HPDE6-E6E7 (cell line): ENCODE data around the gene ACER1.
"Not testable (repeated sequence)": the region's sequence is repeated elsewhere in the genome, so short reads cannot be mapped to it uniquely, and the experiment has no call there.

Experiments
- DNase-seq: peaks from one replicate; pipeline ENCODE4 v3.0.0; 2011; ENCODE audit warnings: missing footprints; ENCODE audit errors: extremely low spot score

Gene ACER1

GRCh38 chr19:6357174-6357573, 23.8 kb upstream of the ACER1 start:
- DNase-seq = no peak

GRCh38 chr19:6355321-6356040, 22.1 kb upstream of the ACER1 start:
- not testable (repeated sequence) for DNase-seq

- DNase-seq = no peak
Measured at GRCh38 chr19:6354098-6354674, 20.8 kb upstream of the ACER1 start.

- no peak for DNase-seq
Measured at GRCh38 chr19:6352381-6353165, 19.2 kb upstream of the ACER1 start.

- no peak for DNase-seq
Measured at GRCh38 chr19:6350688-6351087, 17.3 kb upstream of the ACER1 start.

GRCh38 chr19:6349271-6349670, 15.9 kb upstream of the ACER1 start:
- DNase-seq = not testable (repeated sequence)

DNA sequence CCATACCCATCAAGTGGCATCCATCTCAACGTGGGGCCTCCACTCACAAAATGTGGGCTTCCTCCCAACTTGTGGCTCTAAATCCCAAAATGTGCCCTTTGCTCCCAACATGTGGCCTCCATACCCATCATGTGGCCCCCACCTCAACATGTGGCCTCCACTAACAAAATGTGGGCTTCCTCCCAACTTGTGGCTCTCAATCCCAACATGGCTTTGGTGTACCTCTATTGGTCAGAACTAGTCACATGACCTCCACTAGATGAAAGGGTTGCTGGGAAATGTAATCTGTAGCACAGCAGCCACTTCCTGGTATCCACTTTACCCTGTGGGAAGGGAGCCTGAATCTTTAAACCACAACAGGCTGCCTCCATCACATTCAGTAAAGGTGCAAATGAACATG, 10.1 kb upstream of the ACER1 start:
- DNase-seq = no peak

DNA sequence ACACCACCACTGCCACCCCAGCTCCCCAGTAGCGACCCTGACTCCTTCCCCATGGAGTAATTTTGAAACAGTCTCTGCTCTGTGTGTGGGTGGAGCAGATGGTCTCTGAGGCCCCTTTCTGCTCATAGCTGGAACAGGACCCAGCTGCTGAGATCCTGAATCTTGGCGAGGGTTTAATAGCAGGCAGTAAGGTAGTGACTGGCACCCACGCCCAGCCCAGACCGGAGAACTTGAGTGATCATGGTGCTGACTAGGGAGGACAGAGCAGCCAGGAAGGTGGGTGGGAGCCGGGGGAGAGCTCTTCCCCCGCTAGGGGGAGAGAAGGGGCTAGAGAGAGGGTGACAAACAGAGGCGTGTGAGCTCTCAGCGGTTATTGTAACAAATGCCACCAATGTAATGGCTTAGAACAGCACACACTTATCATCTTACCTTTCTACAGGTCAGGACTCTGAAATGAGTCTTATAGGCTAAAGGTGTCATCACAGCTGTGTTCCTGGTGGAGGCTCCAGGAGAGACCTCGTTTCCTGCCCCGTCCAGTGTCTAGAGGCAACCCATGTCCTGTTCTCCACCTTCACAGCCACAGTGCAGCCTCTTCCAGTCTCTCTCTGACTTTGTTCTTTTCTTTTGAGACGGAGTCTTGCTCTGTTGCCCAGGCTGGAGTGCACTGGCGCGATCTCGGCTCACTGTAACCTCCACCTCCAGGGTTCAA, 7.2 kb upstream of the ACER1 start:
- no peak for DNase-seq

- no peak for DNase-seq
Measured at GRCh38 chr19:6334490-6335285, 1.3 kb upstream of the ACER1 start.

GRCh38 chr19:6326815-6327214, 6.6 kb downstream of the ACER1 start:
- no peak for DNase-seq

DNA sequence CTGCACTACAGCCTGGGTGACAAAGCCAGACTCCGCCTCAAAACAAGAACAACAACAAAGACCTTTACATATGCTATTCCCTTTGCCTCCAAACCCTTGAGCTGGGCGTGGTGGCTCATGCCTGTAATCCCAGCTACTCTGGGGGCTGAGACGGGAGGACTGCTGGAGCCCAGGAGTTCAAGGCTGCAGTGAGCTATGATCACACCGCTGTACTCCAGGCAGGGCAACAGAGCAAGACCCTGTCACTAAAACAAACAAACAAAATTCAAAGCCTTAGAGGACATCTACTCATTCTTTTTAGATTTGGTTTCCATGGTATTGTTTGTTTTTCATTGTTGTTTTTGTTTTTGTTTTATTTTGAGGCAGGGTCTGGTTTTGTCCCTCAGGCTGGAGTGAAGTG, 7.8 kb downstream of the ACER1 start:
- no peak for DNase-seq

DNA sequence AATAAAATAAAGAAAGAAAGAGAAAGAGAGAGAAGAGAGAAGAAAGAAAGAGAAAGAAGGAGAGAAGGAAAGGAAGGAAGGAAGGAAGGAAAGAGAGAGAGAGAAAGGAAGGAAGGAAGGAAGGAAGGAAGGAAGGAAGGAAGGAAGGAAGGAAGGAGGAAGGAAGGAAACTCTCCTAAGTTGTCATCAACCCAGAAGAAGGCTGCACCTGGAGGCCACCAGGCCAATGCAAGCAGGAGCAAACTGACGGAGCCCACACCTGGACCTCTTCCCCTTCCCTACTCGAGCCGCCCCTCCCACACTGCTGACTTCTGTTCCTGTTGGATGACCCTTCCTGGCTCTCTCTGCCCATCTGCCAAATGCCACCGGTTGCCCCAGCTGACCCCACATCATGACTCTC, 8.7 kb downstream of the ACER1 start:
- DNase-seq = no peak

DNA sequence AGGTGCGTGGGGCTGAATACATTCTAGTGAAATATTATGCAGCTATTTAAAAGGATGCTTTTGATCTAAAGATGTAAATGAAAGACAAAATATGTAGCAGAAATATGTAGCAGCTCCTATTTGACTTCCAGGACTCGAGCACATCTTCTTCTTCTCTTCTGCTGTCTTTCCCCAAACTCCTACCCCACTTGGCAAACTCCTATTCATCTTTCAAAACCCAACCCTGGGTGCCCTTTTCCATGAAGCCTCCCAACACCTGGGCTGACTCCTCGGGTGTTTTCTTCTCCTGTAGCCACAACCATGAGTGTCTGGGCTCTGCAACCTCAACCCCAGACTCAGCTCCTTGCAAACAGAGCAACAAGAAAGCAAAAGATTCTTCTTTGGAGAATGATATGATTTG, 11.1 kb downstream of the ACER1 start:
- DNase-seq = no peak

- DNase-seq = no peak
Measured at GRCh38 chr19:6319376-6319775, 14.0 kb downstream of the ACER1 start.

DNA sequence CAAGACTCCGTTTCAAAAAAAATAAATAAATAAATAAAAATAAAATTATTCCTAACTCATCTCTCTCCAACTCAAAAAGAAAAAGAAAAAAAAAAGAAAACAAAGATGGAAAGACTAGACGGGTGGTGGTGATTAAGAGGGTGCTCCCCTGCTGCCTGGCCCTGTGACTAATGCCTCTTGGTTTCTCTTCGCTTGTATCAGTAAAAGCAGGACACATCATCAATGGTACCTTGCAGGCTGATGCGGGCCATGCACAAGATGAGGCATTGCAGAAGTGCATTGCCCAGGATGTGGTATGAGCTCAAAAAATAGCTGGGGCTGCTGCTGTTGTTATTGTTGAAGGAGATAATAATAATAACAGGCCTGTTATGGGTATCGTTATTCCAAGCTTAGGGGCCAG, 14.6 kb downstream of the ACER1 start:
- no peak for DNase-seq

DNA sequence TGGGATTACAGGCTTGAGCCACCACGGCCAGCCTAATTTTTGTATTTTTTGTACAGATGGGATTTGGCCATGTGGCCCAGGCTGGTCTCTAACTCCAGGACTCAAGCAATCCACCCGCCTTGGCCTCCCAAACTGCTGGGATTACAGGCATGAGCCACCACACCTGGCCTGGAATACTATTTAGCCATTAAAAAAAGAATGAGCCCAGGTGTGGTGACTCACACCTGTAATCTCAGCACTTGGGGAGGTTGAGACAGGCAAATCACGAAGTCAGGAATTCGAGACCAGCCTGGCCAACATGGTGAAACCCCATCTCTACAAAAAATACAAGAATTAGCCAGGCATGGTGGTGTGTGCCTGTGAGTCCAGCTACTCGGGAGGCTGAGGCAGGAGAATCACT, 17.8 kb downstream of the ACER1 start:
- not testable (repeated sequence) for DNase-seq

DNA sequence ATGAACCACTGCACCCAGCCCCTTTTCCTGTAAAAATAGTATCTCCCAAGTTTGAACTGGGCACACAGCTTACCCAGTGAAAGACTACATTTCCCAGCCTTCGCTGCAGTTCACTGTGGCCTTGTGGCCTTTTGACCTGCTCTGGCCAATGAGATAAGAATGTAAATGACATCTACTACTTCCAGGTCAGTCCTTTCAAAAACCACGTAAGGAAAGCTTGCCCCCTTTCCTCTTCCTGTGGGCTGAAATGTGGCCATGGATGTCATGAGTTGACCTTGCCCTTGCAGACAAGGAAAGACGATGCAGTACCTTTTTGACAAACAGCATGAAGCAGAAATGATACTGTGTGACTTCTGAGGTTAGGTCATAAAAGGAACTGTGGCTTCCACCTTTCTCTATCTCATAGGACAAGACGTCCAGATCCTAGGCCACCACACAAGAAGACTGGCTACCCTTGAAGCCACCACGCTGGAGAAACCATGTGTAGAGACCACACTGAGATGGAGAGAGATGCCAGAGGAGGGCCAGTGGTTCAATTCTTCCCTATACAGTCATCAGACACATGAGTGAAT, 19.9 kb downstream of the ACER1 start:
- DNase-seq = no peak

DNA sequence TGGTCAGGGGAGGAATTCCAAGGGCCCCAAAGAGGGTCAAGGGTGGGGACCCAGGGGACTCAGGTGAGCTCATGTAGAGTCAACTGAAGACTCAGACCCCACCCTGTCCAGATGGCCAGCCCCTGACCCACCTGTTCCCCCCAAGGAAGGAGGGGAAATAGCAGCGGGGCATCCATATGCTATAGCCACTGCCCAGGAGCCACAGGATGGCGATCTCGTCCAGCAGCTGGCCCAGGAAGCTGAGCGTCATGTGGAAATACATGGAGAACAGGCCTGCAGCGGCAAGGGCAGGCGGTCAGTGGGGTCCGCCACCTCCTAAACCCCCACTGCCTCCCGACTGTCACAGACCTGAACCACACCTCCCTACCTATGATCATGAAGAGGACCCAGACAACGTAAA, 21.4 kb downstream of the ACER1 start:
- no peak for DNase-seq

GRCh38 chr19:6298413-6298812, 35.0 kb downstream of the ACER1 start:
- DNase-seq = no peak

DNA sequence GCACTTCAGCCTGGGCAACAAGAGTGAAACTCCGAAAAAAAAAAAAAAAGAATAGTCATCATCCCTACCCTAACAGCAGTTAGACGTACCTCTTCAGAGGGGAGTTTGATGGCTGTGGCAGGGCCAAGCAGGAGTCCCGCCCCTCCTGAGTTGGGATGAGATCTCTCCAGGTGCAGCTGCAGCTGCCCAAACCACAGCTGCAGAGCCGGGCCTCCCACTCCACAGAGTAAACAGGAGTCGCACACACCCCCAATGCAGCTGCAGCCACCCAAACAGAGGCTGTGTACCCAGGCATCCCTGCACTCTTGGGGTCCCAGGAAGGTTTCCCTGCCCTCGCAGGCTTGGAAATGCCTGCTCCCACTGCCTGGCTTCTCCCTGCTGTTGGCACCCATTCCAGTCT, 36.2 kb downstream of the ACER1 start:
- DNase-seq = no peak

DNA sequence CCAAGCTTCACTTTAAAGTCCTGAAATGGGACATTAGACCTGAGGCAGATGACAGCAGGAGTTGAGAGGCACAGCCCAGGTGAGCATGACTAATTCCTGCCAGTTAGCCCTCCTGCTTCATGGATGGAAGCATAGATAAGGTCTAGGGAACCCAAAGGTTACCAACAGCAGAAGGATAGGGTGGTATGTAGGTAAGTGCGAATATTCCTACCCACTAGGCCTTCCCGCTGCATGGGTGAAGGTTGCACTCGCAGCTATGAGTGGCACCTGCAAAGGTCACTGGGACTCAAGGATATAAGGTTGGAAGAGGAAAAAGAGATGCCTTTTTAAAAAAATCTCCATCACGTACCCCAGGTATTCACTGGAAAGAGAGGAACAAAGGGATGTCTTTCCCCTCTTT, 41.4 kb downstream of the ACER1 start:
- no peak for DNase-seq
